HG03378 (cell line): Measurements from ENCODE around the gene COL4A1.

Experiments
- ATAC-seq: cut with Tn5 transposase; IDR thresholded peaks from one replicate; pipeline ENCODE4 v1.9.1; 2021; ENCODE audit warnings: mild to moderate bottlenecking, moderate library complexity; ENCODE audit not compliant: unreplicated experiment

COL4A1 gene

DNA sequence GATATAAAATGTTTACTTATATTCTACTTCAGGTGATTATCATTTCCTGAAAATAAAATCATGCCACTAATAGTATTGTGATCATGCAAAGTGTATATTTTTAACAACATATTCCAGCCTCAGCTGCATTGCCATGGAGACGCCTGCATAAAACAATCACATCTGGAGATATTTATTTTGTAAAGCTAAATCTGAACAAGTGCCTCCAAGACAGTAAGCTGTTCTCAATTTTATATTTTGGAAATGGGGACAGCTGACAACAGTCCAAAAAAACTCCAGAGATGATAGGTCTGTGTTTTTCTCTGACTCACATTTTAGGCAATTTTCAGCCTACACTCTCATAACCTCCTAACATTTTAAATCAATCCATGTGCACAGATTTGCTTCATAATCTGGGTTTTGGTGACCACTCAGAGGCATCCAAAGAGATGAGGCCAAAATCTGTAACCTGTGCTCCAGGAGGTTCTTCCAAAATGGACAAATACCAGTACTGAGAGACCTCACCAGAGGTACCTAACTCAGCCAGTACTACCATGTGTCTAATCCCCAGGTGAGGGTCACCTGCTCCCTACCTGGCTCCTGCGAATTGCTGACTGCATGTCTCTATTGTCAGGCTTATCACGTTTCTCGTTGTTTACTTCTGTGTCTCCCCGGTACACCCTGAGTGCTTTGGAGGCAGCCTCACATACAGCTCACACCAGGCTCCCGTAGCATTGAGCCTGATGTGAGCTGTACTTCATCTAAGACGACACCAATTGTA, 62.7 kb downstream of the COL4A1 start:
- no peak for ATAC-seq

DNA sequence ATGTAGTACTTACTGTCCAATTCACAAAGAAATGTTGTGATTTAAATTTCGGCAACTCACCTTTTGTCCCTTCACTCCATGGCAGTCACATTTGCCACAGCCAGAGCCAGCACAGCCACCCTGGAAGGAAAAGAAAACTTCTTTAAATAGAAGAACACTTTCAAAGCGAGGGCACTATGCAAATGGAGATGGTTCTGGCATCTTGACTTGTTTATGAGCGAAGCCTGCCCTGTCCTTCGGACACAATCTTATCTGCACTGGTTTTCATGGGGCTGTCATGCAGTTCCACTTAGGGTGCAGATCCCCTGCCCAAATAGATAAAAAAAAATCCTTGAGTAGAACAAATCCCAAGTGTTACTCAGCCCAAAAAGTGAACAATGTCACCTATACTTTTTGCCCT, 64.3 kb downstream of the COL4A1 start:
- no peak for ATAC-seq

DNA sequence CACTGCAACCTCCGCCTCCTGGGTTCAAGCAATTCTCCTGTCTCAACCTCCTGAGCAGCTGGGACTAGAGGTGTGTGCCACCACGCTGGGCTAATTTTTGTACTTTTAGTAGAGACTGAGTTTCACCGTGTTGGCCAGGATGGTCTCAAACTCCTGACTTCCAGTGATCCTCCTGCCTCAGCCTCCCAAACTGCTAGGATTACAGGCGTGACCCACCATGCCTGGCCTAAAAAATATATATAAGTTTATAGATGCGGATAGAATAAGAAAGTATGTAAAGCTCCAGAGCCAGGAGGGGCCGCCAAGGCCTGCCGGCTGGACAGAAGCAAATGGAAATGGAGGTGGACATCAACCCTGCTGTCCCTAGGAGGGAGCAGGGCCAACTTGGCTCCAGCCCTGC, 66.0 kb downstream of the COL4A1 start:
- no peak for ATAC-seq

DNA sequence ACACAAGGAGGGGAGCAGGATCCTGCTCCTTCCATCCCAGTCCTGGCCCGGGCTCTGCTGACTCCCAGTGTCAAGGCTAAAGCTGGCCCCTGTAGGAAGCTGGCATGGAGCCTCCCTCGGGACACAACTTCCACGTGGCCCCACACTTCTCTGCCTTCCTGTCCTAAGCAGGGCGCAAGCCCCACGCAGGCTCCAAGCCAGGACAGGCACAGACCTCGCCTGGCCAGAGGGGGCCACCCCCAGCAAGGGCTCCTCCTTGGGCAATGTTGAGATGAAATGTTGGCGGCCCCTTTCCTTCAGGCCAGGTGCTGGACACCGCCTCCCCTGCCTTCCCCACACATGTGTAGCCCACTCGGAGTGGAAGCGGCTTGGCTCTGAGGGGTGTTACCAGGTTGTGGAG, 66.6 kb downstream of the COL4A1 start:
- no peak for ATAC-seq

DNA sequence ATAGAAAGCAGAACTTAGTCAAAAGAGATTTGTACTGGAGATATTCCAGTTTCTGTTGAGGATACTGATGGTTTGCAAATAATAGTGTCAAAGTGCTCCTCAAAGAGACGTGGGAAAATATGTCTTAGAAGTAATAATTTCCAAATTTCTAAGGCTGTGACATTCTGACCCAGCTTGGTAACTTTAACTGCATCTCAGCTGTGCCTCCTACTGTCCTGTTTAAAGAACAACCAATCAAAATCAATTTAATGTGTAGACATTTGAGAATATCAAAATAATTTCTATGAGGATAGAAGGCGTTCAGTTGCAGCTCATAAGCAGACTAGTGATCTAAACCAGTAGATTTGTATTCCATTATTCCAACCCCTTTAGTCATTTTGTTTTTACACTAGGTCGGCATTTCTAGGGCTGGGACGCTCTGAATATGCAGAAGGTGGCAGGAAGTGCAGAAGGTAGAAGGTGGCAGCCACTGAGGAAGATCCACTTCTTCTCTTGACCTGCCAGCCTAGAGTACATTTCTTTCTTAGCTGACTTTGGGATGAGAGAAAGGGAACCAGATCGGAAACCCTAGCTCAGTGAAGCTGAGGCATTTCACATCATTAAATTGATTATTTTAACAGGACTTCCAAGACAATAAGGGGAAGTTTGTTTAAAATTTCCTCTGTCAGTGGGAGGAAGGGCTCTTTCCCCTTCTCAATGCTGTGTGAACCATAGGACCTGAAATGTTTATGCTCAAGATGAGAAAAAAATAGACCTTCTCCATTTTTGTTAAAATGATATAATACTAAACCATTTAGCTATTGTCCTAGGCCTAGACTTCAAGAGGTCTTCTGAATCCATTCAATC, 67.5 kb downstream of the COL4A1 start:
- ATAC-seq = no peak

DNA sequence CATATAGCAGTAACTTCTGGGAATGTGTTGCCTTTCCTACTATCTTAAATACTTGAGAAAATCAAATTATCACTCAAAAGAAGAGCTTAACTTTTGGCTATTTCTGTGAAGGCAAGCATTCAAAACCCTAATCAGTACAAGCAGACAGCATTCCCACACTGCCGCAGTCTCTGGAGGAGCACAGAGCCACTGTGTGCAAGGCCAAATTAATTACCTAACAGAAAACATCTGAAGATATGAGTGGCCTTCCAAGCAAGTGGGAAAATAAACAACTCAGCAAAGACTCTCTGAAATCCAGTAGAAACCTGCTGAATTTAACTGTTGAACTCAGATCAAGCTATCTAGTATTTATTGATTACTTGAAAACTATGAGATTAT, 68.2 kb downstream of the COL4A1 start:
- ATAC-seq = no peak

DNA sequence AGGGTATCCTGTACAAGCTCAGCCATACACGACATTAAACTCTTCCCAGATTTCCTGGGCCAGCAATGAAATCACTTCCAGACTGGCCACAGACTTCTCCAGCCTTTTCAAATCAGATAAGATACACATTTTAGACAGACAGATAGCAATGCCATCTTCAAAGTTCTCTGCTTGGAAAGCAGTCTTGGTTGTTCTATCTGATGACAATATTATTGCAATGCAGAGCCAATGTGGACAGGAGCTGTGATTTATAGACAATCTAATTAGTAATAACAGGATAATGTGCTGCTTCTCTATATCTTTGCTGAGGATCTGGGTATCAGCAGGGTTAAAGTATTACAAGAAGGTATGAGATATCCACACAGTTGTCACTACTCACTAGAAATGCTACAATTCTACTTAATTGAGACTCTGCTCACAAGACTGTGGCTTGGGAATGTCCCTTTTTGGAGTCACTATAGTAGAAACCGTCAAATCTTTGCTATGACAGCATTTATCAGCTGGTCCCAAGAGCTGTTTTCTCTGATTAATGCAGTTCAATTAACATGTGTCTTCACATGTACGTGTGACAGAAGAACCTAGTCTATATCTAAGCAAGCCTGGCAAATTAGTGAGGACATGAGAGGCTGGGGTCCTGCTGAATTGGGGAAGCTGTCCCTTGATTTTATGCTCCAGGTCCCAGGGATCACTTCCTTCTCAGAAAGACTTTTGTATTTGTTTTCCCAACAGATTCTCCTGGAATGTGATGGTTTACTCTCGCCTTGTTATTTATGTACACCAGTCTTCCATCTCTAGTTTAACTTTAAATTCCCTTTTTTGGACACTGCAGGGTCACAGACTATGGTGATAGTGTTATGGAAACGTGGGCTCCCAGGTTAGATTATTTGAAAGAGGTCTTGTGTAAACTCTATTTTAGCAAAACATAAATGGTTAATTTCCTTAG, 68.8 kb downstream of the COL4A1 start:
- no peak for ATAC-seq

DNA sequence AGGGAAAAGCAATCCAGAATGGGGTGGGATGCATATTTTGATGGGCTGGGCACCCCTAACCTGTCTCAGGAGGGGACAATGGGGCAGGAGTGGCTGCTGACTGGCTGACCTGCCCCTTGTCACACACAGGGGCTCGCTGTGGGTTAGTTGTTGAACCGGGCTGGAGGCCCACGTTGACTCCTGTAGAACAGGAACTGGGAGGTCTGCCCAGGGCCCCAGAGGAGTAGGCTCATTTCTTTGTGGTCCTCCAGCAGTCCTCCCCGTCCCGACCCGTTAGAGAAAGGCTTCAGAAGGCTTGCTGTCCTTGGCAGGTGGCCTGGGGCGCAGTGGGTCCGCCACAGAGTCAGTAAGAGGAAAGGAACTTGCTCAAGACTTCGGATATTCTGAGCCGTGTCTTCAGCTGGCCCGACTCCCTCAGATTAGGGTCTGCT, 70.1 kb downstream of the COL4A1 start:
- ATAC-seq = no peak

DNA sequence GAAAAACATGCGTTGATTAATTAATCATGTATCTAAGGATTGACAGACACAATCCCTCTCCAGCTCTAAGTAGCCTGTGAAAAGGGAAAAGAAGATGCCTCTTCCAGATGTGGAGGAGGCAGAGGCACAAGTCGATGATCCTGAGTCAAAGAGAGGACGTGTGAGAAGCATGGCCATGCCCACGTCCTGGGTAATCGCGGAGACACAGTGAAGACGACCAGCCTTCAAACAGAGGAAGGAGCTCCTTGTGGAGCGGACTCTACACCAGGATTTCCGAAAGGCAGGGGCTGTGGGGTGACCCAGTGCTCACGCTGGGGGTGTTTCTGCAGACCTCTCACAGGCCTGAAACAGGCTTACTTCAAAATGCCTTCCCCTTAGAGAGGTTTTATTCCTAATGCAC, 70.5 kb downstream of the COL4A1 start:
- ATAC-seq = no peak

DNA sequence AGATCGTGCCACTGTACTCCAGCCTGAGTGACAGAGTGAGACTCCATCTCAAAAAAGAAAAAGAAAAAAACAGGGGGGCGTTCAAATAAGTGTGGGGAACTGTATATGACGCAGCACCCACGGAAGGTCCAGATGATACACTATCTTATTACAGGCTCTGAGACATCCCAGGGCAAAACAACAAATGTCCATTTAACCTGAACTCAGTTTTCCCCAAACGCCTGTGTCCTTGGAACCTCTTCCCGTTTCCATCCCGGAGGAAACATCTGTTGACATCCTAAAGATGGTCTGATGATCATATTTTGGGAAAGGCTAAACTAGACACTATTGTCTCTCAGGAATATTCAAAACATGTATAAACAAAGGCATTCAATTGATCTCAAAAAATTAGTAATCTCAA, 72.4 kb downstream of the COL4A1 start:
- ATAC-seq = no peak

DNA sequence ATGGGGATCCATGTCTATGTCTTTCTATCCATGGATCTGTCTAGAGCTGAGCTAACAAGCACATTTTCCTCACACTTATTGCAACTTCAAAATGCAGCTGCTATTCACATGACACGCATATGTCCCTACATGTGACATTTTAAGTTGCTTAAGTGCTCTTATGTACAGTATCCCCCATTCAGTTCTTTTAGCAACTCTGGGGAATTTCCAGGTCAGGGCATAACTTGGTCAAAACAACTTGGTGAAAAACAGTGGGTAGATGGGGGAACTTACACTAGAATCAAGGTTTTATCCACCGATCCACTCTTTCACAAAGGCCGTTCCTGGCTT, 73.0 kb downstream of the COL4A1 start:
- no peak for ATAC-seq

DNA sequence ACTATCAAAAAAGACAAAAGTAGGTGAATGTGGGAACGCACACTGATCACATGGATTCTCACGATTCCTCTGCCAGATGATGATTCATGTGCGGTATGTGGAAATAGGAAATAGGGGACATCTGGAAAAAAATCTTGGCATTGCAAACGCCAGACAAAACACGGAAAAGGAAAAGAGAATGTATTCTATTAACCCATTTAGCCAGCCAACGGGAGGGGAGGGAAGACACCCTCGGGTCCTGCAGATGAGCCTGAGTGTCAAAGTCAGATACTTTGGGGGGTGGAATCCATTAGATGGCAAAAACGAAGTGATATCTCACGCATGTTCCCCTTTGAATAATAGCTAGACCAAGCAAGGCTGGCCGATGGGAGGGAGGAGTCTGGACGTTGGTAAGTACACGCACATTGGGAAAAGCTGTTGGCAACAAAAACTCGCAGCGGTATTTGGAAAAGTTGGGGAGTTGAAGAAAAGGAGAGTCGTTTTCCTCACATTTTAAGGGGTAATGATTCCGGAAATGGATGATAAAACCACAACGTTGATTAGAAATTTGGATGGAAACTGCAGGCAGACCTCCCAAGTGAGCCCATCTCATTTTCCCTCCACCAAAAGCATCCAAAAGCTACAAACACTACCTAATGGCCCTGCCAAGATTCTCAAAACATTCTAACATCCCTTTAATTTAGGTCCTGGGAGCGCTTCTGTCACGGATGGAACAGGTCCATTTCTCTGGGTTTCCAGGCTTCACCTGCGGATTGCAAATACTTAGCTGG, 73.6 kb downstream of the COL4A1 start:
- ATAC-seq = no peak

DNA sequence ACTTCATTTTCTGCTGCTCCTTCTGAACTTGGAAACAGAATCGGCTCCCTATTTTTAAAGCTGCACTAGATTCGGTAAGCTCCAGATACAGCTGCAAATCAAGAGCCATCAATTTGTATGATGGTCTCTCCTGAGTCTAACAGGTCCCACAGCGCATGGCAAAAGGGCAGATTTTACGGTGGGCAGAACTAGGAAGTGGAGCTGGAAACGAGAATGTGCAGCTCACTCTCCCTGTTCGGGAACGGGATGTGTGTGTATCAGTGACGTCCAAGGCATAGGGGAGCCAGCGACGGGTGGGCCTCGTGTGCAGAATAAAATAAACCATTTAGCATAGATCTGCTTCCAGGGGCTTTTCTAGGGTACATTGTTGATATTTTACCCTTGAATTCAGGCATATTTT, 74.2 kb downstream of the COL4A1 start:
- ATAC-seq = no peak

DNA sequence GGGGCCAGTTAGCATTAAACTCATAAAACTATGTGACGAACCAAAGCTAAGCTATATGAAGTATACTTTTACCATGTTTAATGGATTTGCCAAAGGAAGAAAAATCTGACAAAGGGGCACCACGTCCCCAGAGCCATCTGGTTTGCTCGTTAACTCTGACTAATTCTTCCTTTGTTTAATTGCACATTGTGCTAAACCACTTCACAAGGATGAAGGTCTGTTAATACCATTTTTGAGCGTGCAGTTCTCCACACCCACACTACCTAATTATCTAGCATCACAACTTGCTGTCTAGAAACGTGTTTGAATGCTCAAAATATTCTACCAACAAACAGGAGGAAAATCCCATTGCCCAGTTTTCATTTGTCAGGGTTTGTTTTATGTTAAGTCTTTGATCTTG, 74.8 kb downstream of the COL4A1 start:
- no peak for ATAC-seq

DNA sequence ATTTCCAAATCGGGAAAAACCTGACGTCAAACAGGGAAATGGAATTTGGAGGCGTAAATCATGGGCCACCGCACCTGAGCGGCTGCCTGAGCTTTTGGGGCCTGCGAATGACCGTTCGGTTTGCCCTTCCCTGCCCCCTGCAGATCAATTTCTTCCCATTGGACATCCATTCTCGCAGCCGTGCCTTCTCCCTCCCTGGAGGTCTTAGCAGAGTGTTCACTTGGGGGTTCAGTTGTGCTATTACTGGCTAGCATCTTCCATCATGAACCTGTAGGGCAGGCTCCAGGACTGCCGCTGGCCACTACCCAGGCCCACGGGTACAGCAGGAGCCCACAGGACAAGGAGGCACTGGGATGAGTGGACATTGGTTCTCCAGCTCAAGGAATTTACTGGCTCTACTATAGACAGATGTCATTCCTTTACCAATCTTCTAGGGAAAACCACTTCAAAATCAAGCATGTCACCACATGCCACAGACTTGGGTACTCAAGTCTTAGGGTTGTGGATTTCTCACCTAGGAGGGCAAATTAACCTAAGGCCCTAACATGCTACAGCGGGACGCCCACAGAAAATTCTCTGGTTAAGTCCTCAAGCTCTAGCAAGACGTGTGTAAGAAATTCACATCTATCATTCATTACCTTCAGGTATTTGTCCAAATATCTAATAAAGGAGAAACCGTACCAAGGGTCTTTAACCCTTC, 75.5 kb downstream of the COL4A1 start:
- ATAC-seq = no peak

DNA sequence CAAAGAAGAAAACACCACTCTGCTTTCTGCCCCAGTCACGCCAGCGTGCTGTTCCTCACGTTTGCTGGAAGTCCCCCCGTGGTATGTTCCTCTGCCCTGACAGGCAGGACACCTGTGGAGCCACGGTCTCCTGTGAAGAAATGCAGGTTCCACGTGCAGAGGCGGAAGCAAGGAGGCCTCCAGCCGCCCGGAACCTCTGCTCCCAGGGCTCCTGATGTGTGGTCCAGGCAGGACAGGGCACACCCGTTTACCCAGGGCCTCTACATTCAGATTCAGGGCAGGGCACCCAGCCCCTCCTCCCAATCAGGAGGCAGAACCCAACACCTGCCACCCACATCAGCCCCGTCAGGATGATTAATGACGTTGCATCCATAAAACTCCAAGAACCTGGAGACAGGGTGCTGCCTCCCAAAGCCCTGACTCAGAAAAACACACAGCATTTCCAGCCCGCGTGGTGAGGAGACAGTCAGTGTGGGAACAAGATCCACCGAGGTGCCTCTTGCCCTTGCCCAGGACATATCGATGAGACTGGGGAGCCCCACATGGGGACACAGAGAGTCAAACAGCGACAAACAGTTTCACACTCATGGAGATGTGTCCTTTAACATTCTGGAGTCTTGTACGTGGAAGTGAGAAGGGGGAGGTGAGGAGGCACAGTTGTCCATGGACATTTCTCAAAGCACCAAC, 76.2 kb downstream of the COL4A1 start:
- ATAC-seq = no peak

DNA sequence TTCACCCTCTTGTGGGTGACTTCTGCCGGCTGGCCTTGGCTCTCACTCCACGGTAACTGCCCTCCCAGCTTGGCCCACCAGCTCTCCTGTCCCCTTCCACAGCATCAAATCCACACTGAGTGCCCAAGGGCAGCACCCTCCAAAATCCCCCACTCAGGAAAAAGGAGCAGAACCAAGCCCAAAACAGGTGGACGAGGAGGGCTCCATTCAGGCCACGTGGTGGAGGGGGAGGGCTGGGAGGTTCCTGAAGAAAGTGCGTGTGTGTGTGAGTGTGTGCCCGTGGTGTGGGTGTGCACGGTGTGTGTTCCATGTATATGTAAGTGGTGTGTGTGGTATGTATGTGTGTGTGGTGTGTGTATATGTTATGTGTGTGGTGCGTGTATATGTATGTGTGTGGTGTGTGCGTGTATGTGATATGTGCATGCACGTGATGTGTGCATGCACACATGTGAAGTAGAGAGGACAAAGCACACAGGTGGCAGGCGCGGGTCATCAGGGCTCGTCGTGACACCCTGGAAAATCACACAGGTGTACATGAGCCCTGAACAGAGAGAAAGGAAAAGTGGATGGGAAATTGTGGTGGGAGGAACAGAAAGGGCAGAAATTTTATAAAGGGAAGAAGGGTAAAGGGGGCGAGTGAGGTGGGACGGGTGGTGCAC, 76.9 kb downstream of the COL4A1 start:
- ATAC-seq = no peak

DNA sequence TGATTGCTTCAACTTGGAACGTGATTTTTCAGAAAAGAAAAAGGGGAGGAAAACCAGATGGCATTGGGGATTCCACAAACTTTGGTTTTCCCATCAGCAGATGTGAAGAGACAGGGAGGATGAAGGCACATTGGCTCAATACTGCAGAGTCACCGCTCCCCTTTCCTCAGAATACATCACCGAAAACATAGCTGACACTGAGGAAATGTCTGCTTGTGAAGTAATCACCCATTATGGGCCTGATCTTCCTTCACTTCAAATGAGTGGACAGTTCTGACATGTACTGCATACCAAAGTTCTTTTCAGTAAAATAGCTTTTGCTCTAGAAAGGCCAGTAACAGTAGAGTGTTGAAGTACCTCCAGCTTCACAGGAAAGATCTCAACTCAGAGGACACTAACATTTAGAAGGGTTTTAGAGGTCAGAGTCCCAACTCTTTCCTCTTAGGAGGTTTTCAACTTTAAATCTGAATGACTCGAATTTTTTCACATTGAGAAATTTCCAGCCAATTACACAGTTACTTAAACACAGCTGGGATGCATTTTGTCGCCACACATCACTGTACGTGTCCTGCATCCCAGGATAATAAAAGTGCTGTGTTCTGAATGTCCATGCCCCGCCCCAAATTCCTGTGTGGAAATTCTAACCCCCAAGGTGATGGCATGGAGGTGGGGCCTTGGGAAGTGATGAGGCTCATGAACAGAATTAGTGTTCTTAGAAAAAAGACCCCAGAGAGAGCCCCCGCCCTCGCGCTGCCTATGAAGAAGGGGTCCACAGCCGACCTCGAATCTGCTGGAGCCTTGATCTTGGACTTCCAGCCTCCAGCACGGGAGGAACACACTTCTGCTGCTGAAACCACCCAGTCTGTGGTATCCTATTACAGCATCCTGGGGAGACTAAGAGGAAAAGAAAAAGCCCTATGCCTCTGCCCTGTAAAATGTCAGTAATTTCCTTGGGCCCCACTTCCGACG, 77.7 kb downstream of the COL4A1 start:
- ATAC-seq = no peak
